HepG2 (cell line): ENCODE results near the gene WDHD1. TPM values are rescaled to one million over a fixed set of nuclear protein-coding genes. Genes with fewer than 3 reads are reported as not detected.

Source experiments
- ATAC-seq: fragments of 200-7000 bp; cut with Tn5 transposase; 3 replicates; pipeline ENCODE4 v1.9.1; 2020; ENCODE audit warnings: mild to moderate bottlenecking, moderate library complexity
- BruUV-seq: library from RNA; stranded (reverse); fragments of 400-500 nt; replicated peaks from 2 replicates; lab custom pipeline; 2021; lab: Mats Ljungman, UMichigan
- CTCF ChIA-PET: fragments of 300-600 bp; formaldehyde crosslinking; extraction: SDS; loops from one replicate; lab custom pipeline; 2021; ENCODE audit warnings: low total read pairs, inconsistent platforms, low intra/inter-chr PET ratio; lab: Yijun Ruan, JAX
- POLR2A ChIA-PET: fragments of 350-600 bp; sonication (Branson Sonifier 250); formaldehyde crosslinking; loops from one replicate; lab custom pipeline; 2020; ENCODE audit warnings: antibody characterized with exemption, inconsistent platforms; lab: Yijun Ruan, JAX
- DNase-seq: peaks from one replicate; pipeline ENCODE4 v3.0.0-alpha.2; 2015; ENCODE audit warnings: low spot score
- FAIRE-seq: peaks from 3 replicates; lab custom pipeline; 2011; peaks lifted over from hg19 to GRCh38; lab: Jason Lieb, UNC
- H2AFZ ChIP-seq: one replicate; pipeline ENCODE4 v1.6.1; 2011; ENCODE audit warnings: low read length, inconsistent platforms
- H3K27ac ChIP-seq: fragments of 300-600 bp; 3 replicates; pipeline ENCODE4 v1.8.0; 2011; ENCODE audit warnings: mixed run types, mild to moderate bottlenecking, mixed read lengths, low read length, inconsistent platforms; ENCODE audit not compliant: insufficient read depth; ENCODE audit errors: extremely low read length
- H3K27me3 ChIP-seq, 2 experiments: fragments of 200-600 bp in 1 of 2; 2 replicates in 1 of 2; 3 replicates in 1 of 2; pipeline versions ENCODE4 v1.6.0 to v1.8.0; 2011; ENCODE audit warnings: low read length in 2 of 2, mild to moderate bottlenecking in 2 of 2, moderate library complexity in 2 of 2, inconsistent platforms in 1 of 2; ENCODE audit not compliant: insufficient read depth in 2 of 2, control insufficient read depth in 1 of 2
- H3K36me3 ChIP-seq, 2 experiments: fragments of 200-600 bp in 1 of 2; replicated peaks in 1 of 2; 2 replicates in 1 of 2; 3 replicates in 1 of 2; pipeline versions ENCODE4 v1.5.1 to v1.8.0; 2011; ENCODE audit warnings: low read length in 2 of 2, inconsistent platforms in 1 of 2; ENCODE audit not compliant: insufficient read depth in 2 of 2, control insufficient read depth in 1 of 2
- H3K4me1 ChIP-seq: 2 replicates; pipeline ENCODE4 v1.5.1; 2012; ENCODE audit warnings: low read length, inconsistent platforms; ENCODE audit not compliant: insufficient read depth
- H3K4me2 ChIP-seq: 2 replicates; pipeline ENCODE4 v1.6.0; 2011; ENCODE audit warnings: low read depth, low read length, inconsistent platforms
- H3K4me3 ChIP-seq, 3 experiments: fragments of 200-600 bp in 1 of 3; sonication (generic), shearing (Covaris generic) in 1 of 3; replicated peaks in 1 of 3; 2 replicates each; pipeline ENCODE4 v1.5.1; 2011 to 2016; ENCODE audit warnings: low read length in 3 of 3, inconsistent platforms in 2 of 3, low read depth in 2 of 3, mild to moderate bottlenecking in 2 of 3, control low read depth in 1 of 3, mixed read lengths in 1 of 3; ENCODE audit not compliant: insufficient read depth in 1 of 3
- H3K79me2 ChIP-seq: one replicate; pipeline ENCODE4 v1.6.1; 2011; ENCODE audit warnings: low read length, inconsistent platforms; ENCODE audit not compliant: insufficient read depth
- H3K9ac ChIP-seq: 2 replicates; pipeline ENCODE4 v1.6.0; 2011; ENCODE audit warnings: mild to moderate bottlenecking, low read depth, low read length, inconsistent platforms; ENCODE audit not compliant: insufficient read depth
- H3K9me3 ChIP-seq: 2 replicates; pipeline ENCODE4 v1.5.1; 2012; ENCODE audit warnings: mild to moderate bottlenecking, low read length
- H4K20me1 ChIP-seq: 2 replicates; pipeline ENCODE4 v1.6.0; 2011; ENCODE audit warnings: inconsistent platforms, mild to moderate bottlenecking, low read length, moderate library complexity; ENCODE audit not compliant: insufficient read depth
- CEBPG ChIP-seq: IDR thresholded peaks from 2 replicates; pipeline ENCODE4 v1.6.1; 2016
- CHD2 ChIP-seq: IDR thresholded peaks from 2 replicates; pipeline ENCODE4 v1.6.1; 2011; ENCODE audit warnings: low read depth, low read length, improper control_type of control experiment
- DMTF1 ChIP-seq: sonication (generic); formaldehyde crosslinking; IDR thresholded peaks from 2 replicates; pipeline ENCODE4 v1.4.0; 2020; ENCODE audit warnings: mild to moderate bottlenecking, missing genetic modification reagents
- ELK4 ChIP-seq: sonication (generic); formaldehyde crosslinking; IDR thresholded peaks from 2 replicates; pipeline ENCODE4 v1.9.0; 2021; ENCODE audit warnings: missing genetic modification reagents, borderline replicate concordance
- GPN1 ChIP-seq: sonication (generic); formaldehyde crosslinking; IDR thresholded peaks from 2 replicates; pipeline ENCODE4 v1.5.1; 2020; ENCODE audit warnings: missing genetic modification reagents, borderline replicate concordance
- NBN ChIP-seq: fragments of 450-650 bp; conservative IDR thresholded peaks from 2 replicates; pipeline ENCODE4 v1.6.1; 2017
- POLR2AphosphoS5 ChIP-seq: IDR thresholded peaks from 2 replicates; pipeline ENCODE4 v1.6.1; 2012; ENCODE audit warnings: low read depth, low read length
- SP5 ChIP-seq: IDR thresholded peaks from 2 replicates; pipeline ENCODE4 v1.6.1; 2016; ENCODE audit warnings: low read depth, borderline replicate concordance
- SRSF9 ChIP-seq: fragments of 200-400 bp; formaldehyde crosslinking; IDR thresholded peaks from 2 replicates; pipeline ENCODE4 v1.6.1; 2018; ENCODE audit warnings: borderline replicate concordance, mild to moderate bottlenecking, low read depth, low read length; ENCODE audit not compliant: insufficient read depth, poor library complexity, severe bottlenecking
- TIGD3 ChIP-seq: sonication (generic); formaldehyde crosslinking; IDR thresholded peaks from 2 replicates; pipeline ENCODE4 v1.5.1; 2020; ENCODE audit warnings: mild to moderate bottlenecking, missing genetic modification reagents, borderline replicate concordance
- ZBTB21 ChIP-seq: sonication (generic); formaldehyde crosslinking; IDR thresholded peaks from 2 replicates; pipeline ENCODE4 v1.4.0; 2020; ENCODE audit warnings: missing genetic modification reagents
- ZNF10 ChIP-seq: sonication (generic); formaldehyde crosslinking; IDR thresholded peaks from 2 replicates; pipeline ENCODE4 v1.4.0; 2020; ENCODE audit warnings: mild to moderate bottlenecking, low read depth, missing genetic modification reagents, borderline replicate concordance
- ZNF224 ChIP-seq: sonication (generic); formaldehyde crosslinking; IDR thresholded peaks from 2 replicates; pipeline ENCODE4 v1.5.0; 2020; ENCODE audit warnings: mild to moderate bottlenecking, missing genetic modification reagents
- ZNF292 ChIP-seq: sonication (generic); formaldehyde crosslinking; IDR thresholded peaks from 2 replicates; pipeline ENCODE4 v1.8.1; 2022; ENCODE audit warnings: mild to moderate bottlenecking, low read depth, missing genetic modification reagents, borderline replicate concordance
- ZNF34 ChIP-seq: sonication (generic); formaldehyde crosslinking; IDR thresholded peaks from 2 replicates; pipeline ENCODE4 v1.4.0; 2020; ENCODE audit warnings: mild to moderate bottlenecking, missing genetic modification reagents, borderline replicate concordance
- ZNF549 ChIP-seq: sonication (generic); formaldehyde crosslinking; IDR thresholded peaks from 2 replicates; pipeline ENCODE4 v1.5.0; 2020; ENCODE audit warnings: missing genetic modification reagents
- ZZZ3 ChIP-seq: sonication (generic); formaldehyde crosslinking; IDR thresholded peaks from 2 replicates; pipeline ENCODE4 v1.4.0; 2020; ENCODE audit warnings: missing genetic modification reagents, mild to moderate bottlenecking, borderline replicate concordance
- WGBS: methylation state at CpG from one replicate; pipeline ENCODE4 v1.1.6; 2017; ENCODE audit warnings: low lambda C conversion rate; 5-methylcytosine and 5-hydroxymethylcytosine counted together
- in situ Hi-C: cut with HindIII; loops from 2 replicates; pipeline ENCODE4 v1.10.0; 2017; ENCODE audit warnings: low pct_unique_long_range_greater_than_20kb; ENCODE audit not compliant: extremely low pct_ligation_motif_present
- intact Hi-C: fragments of 100-400 bp; cut with micrococcal nuclease; formaldehyde crosslinking; loops from one replicate; pipeline ENCODE4 v1.10.0; 2022; ENCODE audit not compliant: unreplicated experiment
- polyA plus RNA-seq, 8 experiments: library from polyadenylated mRNA; depleted of rRNA in 3 of 8; stranded (reverse) in 7 of 8; unstranded in 1 of 8; fragments of >200 nt; fragmentation: Illumina TruSeq in 4 of 8; extraction: Trizol in 4 of 8; gene quantifications; 2 replicates each; pipeline versions ENCODE4 v1.2.1 to v1.2.3, GENCODE V29; 2011 to 2016; ENCODE audit warnings: low read depth in 4 of 8, missing spikeins in 1 of 8, mixed read lengths in 1 of 8; ENCODE audit not compliant: insufficient read depth in 1 of 8
- total RNA-seq, 5 experiments: library from RNA; depleted of rRNA; stranded (reverse); fragments of >200 nt; fragmentation: Illumina TruSeq; extraction: Trizol; gene quantifications; 2 replicates each; pipeline ENCODE4 v1.2.3, GENCODE V29; 2016; ENCODE audit warnings: low read depth in 1 of 5

WDHD1 gene
- total and polyA plus RNA-seq, 2 of the 13 experiments (the other 11 are each of a cell fraction or from before 2014, with no cell fraction given): 5.5 to 27.5 TPM

- H2AFZ ChIP-seq: no peak overlapping the region
- POLR2A ChIA-PET: no interaction called here
- no peaks in the 10 kb centered on the region for H4K20me1 ChIP-seq
- H3K36me3 ChIP-seq: peaks cover 0 to 17% of the 10 kb centered on the region in 2 experiments; a peak in 3 of 5 replicates
- H3K27ac ChIP-seq: no peak overlapping the region
- H3K4me1 ChIP-seq: peaks cover 10% of the 10 kb centered on the region
- CTCF ChIA-PET: no interaction called here
- H3K4me3 ChIP-seq: no peak overlapping the region
- no peak overlapping the region for H3K9ac ChIP-seq
- no TSS peak for BruUV-seq
- FAIRE-seq (no peak), DNase-seq (no peak), ATAC-seq (no peak)
- TF ChIP-seq NBN (no peak), ZNF224 (CRISPR knock-in tag) (no peak), GPN1 (CRISPR knock-in tag) (no peak), ZNF292 (CRISPR knock-in tag) (no peak), DMTF1 (CRISPR knock-in tag) (no peak), CHD2 (no peak), ZNF549 (CRISPR knock-in tag) (no peak), ELK4 (no peak), SRSF9 (no peak), ZNF10 (CRISPR knock-in tag) (no peak), ZNF34 (CRISPR knock-in tag) (no peak), TIGD3 (CRISPR knock-in tag) (no peak), ZBTB21 (CRISPR knock-in tag) (no peak), POLR2AphosphoS5 (no peak), ZZZ3 (CRISPR knock-in tag) (no peak), CEBPG (CRISPR knock-in tag) (no peak), SP5 (no peak)
- in situ Hi-C loops (no loop called here), intact Hi-C loops (loop anchor here (10.0 kb wide), 1 partner anchor 74 kb away; the partner anchor contains the start of gene GCH1)
- no peak overlapping the region for H3K4me2 ChIP-seq
- no peaks in the 10 kb centered on the region for H3K79me2 ChIP-seq
- no peaks in the 10 kb centered on the region for H3K27me3 ChIP-seq
- no peaks in the 10 kb centered on the region for H3K9me3 ChIP-seq
- 67% methylated on average over 3 of the region's 3 CpGs for WGBS
Measured at GRCh38 chr14:54979039-54979438, 47.9 kb downstream of the WDHD1 start.
